Measurements from ENCODE around the gene OLIG2.

DNA sequence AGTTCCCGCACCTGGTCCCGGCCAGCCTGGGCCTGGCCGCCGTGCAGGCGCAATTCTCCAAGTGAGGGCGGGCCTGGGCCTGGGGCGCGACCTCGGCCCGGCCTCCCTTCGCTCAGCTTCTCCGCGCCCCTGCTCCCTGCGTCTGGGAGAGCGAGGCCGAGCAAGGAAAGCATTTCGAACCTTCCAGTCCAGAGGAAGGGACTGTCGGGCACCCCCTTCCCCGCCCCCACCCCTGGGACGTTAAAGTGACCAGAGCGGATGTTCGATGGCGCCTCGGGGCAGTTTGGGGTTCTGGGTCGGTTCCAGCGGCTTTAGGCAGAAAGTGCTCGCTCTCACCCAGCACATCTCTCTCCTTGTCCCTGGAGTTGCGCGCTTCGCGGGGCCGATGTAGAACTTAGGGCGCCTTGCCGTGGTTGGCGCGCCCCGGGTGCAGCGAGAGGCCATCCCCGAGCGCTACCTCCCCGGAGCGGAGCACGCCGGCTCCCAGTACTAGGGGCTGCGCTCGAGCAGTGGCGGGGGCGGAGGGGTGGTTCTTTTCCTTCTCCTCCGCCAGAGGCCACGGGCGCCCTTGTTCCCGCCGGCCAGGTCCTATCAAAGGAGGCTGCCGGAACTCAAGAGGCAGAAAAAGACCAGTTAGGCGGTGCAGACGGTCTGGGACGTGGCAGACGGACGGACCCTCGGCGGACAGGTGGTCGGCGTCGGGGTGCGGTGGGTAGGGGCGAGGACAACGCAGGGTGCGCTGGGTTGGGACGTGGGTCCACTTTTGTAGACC is 45.4 kb downstream of the OLIG2 start:
- TF ChIP-seq RAD21 (IDR thresholded peaks at IDR 0.05; ENCODE audit: low read length) (no peak), NRF1 (IDR thresholded peaks at IDR 0.05; ENCODE audit: low read depth, low read length) (no peak), FOSL2 (IDR thresholded peaks at IDR 0.05; ENCODE audit: borderline replicate concordance, low read depth) (no peak), CTCF (IDR thresholded peaks at IDR 0.05) (no peak), EZH2phosphoT487 (IDR thresholded peaks at IDR 0.05; ENCODE audit: borderline replicate concordance, low read depth) (no peak; the same call in 1 of the 2 replicates), MEF2A (IDR thresholded peaks at IDR 0.05; ENCODE audit: borderline replicate concordance, low read depth) (no peak)

All from SK-N-SH (cell line).